Activated gamma-delta T cell (primary cell): Measurements from ENCODE around the gene ARHGAP6.

Experiments used
- DNase-seq: peaks from one replicate; lab custom pipeline; 2025; lab: John Stamatoyannopoulos, UW

Gene ARHGAP6

GRCh38 chrX:11108253-11108941 lies 557.3 kb downstream of the ARHGAP6 start:
- no peak for DNase-seq

- DNase-seq: no peak
These were observed 560.6 kb downstream of the ARHGAP6 start for GRCh38 chrX:11105080-11105479.

GRCh38 chrX:11103751-11104150 lies 562.0 kb downstream of the ARHGAP6 start:
- no peak for DNase-seq

GRCh38 chrX:11103006-11103405 lies 562.7 kb downstream of the ARHGAP6 start:
- no peak for DNase-seq

GRCh38 chrX:11100281-11101035 lies 565.3 kb downstream of the ARHGAP6 start:
- DNase-seq: no peak

GRCh38 chrX:11099465-11099864 lies 566.3 kb downstream of the ARHGAP6 start:
- DNase-seq: no peak

- no peak for DNase-seq
These were observed 567.8 kb downstream of the ARHGAP6 start for GRCh38 chrX:11097933-11098332.

GRCh38 chrX:11089802-11090201 lies 575.9 kb downstream of the ARHGAP6 start:
- no peak for DNase-seq
